ENCODE results near the gene DENND5B.

The DENND5B gene

DNA sequence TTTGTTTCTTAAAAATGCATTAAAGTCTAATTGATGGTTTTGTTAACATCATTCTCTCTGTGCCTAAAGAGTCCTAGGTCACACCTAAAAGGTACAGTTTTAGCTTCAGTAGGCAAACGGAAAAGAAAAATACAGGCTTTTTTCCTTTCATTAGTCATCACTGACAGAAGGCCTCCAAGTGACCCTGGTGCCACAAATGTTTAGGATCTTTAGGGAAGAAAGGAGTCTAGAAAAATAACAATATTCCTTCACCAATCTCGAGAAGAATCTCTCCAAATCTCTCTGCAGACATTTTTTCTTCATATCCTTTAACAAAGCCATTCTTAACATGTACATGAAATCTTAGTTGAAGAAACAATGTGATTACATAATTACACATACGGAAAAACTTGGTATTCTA lies 2.0 kb downstream of the DENND5B start:
- Histone ChIP-seq H3K4me3 (replicated peaks; ENCODE audit: insufficient read depth, low read length) (no peak overlapping the region), H3K27me3 (ENCODE audit: insufficient read depth, poor library complexity, severe bottlenecking) (peaks cover 5% of the 10 kb centered on the region), H3K27ac (replicated peaks) (no peak overlapping the region)
- no peak for DNase-seq (ENCODE audit: low read depth in 1 of 2, low spot score in 1 of 2)
- TF ChIP-seq, protein P1, sequence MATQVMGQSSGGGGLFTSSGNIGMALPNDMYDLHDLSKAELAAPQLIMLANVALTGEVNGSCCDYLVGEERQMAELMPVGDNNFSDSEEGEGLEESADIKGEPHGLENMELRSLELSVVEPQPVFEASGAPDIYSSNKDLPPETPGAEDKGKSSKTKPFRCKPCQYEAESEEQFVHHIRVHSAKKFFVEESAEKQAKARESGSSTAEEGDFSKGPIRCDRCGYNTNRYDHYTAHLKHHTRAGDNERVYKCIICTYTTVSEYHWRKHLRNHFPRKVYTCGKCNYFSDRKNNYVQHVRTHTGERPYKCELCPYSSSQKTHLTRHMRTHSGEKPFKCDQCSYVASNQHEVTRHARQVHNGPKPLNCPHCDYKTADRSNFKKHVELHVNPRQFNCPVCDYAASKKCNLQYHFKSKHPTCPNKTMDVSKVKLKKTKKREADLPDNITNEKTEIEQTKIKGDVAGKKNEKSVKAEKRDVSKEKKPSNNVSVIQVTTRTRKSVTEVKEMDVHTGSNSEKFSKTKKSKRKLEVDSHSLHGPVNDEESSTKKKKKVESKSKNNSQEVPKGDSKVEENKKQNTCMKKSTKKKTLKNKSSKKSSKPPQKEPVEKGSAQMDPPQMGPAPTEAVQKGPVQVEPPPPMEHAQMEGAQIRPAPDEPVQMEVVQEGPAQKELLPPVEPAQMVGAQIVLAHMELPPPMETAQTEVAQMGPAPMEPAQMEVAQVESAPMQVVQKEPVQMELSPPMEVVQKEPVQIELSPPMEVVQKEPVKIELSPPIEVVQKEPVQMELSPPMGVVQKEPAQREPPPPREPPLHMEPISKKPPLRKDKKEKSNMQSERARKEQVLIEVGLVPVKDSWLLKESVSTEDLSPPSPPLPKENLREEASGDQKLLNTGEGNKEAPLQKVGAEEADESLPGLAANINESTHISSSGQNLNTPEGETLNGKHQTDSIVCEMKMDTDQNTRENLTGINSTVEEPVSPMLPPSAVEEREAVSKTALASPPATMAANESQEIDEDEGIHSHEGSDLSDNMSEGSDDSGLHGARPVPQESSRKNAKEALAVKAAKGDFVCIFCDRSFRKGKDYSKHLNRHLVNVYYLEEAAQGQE (IDR thresholded peaks at IDR 0.05; ENCODE audit: insufficient replicate concordance, low read depth) = no peak
- TF ChIP-seq GABPA (IDR thresholded peaks at IDR 0.05; ENCODE audit: low read depth) = no peak
- no peak for TF ChIP-seq SPI1 (IDR thresholded peaks at IDR 0.05; ENCODE audit: borderline replicate concordance, low read depth)
- no peak for TF ChIP-seq POLR2AphosphoS5 (IDR thresholded peaks at IDR 0.05; ENCODE audit: low read depth)
- TF ChIP-seq, protein P2, sequence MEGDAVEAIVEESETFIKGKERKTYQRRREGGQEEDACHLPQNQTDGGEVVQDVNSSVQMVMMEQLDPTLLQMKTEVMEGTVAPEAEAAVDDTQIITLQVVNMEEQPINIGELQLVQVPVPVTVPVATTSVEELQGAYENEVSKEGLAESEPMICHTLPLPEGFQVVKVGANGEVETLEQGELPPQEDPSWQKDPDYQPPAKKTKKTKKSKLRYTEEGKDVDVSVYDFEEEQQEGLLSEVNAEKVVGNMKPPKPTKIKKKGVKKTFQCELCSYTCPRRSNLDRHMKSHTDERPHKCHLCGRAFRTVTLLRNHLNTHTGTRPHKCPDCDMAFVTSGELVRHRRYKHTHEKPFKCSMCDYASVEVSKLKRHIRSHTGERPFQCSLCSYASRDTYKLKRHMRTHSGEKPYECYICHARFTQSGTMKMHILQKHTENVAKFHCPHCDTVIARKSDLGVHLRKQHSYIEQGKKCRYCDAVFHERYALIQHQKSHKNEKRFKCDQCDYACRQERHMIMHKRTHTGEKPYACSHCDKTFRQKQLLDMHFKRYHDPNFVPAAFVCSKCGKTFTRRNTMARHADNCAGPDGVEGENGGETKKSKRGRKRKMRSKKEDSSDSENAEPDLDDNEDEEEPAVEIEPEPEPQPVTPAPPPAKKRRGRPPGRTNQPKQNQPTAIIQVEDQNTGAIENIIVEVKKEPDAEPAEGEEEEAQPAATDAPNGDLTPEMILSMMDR (IDR thresholded peaks at IDR 0.05; ENCODE audit: insufficient read depth, low read length) = no peak

DNA sequence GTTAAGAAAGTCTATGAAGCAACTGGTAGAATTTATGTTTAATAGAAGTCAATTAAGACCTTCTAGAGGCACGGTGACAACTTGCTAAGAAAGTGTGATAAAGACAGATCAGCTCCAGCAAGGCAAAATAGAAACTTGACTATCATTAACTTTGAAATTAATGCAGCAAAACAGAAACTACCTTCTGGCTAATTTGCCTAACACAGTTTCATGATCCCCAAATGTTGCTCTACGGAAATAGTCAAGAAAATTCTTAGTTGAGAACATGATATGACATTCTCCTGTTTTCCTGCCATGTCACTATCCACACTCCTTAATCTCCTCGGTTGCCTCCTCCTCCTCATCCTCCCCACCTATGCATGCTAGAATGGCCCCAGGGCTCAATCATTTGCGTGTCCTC lies 4.2 kb downstream of the DENND5B start:
- no peak for DNase-seq (ENCODE audit: low read depth in 1 of 2, low spot score in 1 of 2)
- H3K27ac ChIP-seq (replicated peaks) = no peak overlapping the region
- H3K27me3 ChIP-seq (ENCODE audit: insufficient read depth, poor library complexity, severe bottlenecking) = peaks cover 5% of the 10 kb centered on the region
- TF ChIP-seq, protein P2 (IDR thresholded peaks at IDR 0.05; ENCODE audit: insufficient read depth, low read length) = no peak
- TF ChIP-seq POLR2AphosphoS5 (IDR thresholded peaks at IDR 0.05; ENCODE audit: low read depth) = no peak
- TF ChIP-seq, protein P1 (IDR thresholded peaks at IDR 0.05; ENCODE audit: insufficient replicate concordance, low read depth) = no peak
- TF ChIP-seq SPI1 (IDR thresholded peaks at IDR 0.05; ENCODE audit: borderline replicate concordance, low read depth) = no peak
- TF ChIP-seq GABPA (IDR thresholded peaks at IDR 0.05; ENCODE audit: low read depth) = no peak
- no peak overlapping the region for H3K4me3 ChIP-seq (replicated peaks; ENCODE audit: insufficient read depth, low read length)

DNA sequence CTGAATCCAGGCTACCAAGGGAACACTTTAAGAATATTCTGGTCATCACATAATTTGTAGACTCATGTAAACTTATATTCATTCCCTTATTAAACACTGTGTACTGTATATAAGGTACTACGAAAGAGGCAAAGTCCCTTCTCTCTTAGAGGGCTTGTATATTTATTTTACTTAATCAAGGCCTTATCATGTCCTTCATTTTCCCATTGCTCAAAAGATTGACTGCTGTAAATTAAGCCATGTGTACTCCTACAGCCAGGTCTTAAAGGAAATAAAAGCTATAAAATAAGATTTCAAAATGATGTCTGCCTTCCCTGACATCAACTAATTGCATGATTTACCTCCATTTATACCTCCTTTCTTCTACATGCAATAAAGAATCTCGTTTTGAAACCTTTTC lies 5.0 kb downstream of the DENND5B start:
- TF ChIP-seq SPI1 (IDR thresholded peaks at IDR 0.05; ENCODE audit: borderline replicate concordance, low read depth) (no peak), GABPA (IDR thresholded peaks at IDR 0.05; ENCODE audit: low read depth) (no peak), POLR2AphosphoS5 (IDR thresholded peaks at IDR 0.05; ENCODE audit: low read depth) (no peak)
- TF ChIP-seq, protein P2 (IDR thresholded peaks at IDR 0.05; ENCODE audit: insufficient read depth, low read length) = no peak
- TF ChIP-seq, protein P1 (IDR thresholded peaks at IDR 0.05; ENCODE audit: insufficient replicate concordance, low read depth) = no peak
- Histone ChIP-seq H3K27ac (replicated peaks) (no peak overlapping the region), H3K27me3 (ENCODE audit: insufficient read depth, poor library complexity, severe bottlenecking) (peaks cover 5% of the 10 kb centered on the region), H3K4me3 (replicated peaks; ENCODE audit: insufficient read depth, low read length) (no peak overlapping the region)
- DNase-seq (ENCODE audit: low read depth in 1 of 2, low spot score in 1 of 2) = no peak
